ENCODE results near the gene C14orf180. TPM values are rescaled to one million over a fixed set of nuclear protein-coding genes. Genes with fewer than 3 reads are reported as not detected.

Gene C14orf180
- total RNA-seq, 3 donors from 2014 or later (not counting 1 experiment from before 2014, with no cell fraction given) = not detected

DNA sequence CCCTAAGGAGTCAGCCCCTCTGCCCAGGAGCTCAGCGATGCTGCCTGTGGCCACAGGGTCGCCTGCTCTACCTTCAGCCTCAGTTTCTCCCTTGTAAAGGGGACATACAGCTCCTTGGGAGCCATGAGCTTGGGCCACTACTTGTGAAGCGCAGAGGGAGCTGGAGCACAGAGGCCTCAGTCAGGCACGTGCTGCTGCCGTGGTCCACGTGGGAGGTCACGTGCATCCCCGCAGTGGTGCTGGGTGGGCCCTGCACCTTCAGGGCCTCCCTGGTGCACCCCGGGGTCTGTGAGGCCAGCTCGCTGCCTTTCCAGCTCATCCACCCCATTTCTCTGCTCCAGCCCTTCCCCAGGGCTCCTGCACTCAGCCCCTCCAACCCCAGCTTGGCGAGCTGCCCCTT is 10.9 kb upstream of the C14orf180 start:
- Mint-ChIP-seq H3K27me3 (ENCODE audit: low read depth in 2 of 2) (peaks cover 0 to 6% of the 10 kb centered on the region in 2 donors), H3K4me1 (peaks cover 0 to 6% of the 10 kb centered on the region in 2 donors), H3K27ac (no peak overlapping the region), H3K9me3 (no peaks in the 10 kb centered on the region), H3K4me3 (no peak overlapping the region), H3K36me3 (no peaks in the 10 kb centered on the region)
- ATAC-seq = no peak
- TF ChIP-seq, protein P1, sequence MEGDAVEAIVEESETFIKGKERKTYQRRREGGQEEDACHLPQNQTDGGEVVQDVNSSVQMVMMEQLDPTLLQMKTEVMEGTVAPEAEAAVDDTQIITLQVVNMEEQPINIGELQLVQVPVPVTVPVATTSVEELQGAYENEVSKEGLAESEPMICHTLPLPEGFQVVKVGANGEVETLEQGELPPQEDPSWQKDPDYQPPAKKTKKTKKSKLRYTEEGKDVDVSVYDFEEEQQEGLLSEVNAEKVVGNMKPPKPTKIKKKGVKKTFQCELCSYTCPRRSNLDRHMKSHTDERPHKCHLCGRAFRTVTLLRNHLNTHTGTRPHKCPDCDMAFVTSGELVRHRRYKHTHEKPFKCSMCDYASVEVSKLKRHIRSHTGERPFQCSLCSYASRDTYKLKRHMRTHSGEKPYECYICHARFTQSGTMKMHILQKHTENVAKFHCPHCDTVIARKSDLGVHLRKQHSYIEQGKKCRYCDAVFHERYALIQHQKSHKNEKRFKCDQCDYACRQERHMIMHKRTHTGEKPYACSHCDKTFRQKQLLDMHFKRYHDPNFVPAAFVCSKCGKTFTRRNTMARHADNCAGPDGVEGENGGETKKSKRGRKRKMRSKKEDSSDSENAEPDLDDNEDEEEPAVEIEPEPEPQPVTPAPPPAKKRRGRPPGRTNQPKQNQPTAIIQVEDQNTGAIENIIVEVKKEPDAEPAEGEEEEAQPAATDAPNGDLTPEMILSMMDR (IDR thresholded peaks at IDR 0.05) = no peak
- peaks cover 6% of the 10 kb centered on the region for H3K4me1 ChIP-seq (ENCODE audit: control insufficient read depth, insufficient read depth, low read length)
- peaks cover 2% of the 10 kb centered on the region for H3K27me3 ChIP-seq (ENCODE audit: control insufficient read depth, insufficient read depth, low read length)
- H3K27ac ChIP-seq (ENCODE audit: low read length) = no peak overlapping the region
- no peak for DNase-seq
- WGBS (ENCODE audit: insufficient coverage) = 71% methylated on average over 11 of the region's 11 CpGs
- intact Hi-C loops (cut with micrococcal nuclease) = no loop called here
- H3K36me3 ChIP-seq (ENCODE audit: control insufficient read depth, insufficient read depth, low read length) = no peaks in the 10 kb centered on the region
- no peak overlapping the region for H3K4me3 ChIP-seq (ENCODE audit: low read length)
- no peaks in the 10 kb centered on the region for H3K9me3 ChIP-seq (ENCODE audit: control insufficient read depth, insufficient read depth, low read length)

DNA sequence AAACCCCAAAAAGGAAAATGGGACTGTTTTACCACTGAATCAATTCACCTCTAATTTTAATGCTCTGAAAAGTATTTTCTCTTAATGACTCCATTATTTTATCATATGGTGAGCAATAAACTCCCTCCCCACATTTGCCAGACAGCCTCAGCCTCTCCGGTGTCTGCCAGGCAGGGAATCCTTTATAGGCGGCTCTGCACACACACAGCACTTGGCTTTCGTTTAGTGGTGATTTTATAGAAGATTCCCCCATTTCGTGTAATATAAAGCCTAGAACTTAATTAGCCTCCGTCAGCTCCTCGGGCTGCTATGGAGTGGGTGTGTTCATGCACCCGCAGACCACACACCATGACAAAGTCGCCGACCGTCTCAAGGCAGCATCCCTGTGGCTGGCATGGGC is 10.1 kb upstream of the C14orf180 start:
- H3K27ac ChIP-seq (ENCODE audit: low read length) = no peak overlapping the region
- peaks cover 2% of the 10 kb centered on the region for H3K27me3 ChIP-seq (ENCODE audit: control insufficient read depth, insufficient read depth, low read length)
- DNase-seq (no peak), ATAC-seq (no peak)
- H3K4me1 Mint-ChIP-seq = no peaks in the 10 kb centered on the region
- 88% methylated on average over 10 of the region's 10 CpGs for WGBS (ENCODE audit: insufficient coverage)
- no peak overlapping the region for H3K4me3 ChIP-seq (ENCODE audit: low read length)
- H3K4me3 Mint-ChIP-seq = no peak overlapping the region
- no peaks in the 10 kb centered on the region for H3K36me3 Mint-ChIP-seq
- H3K36me3 ChIP-seq (ENCODE audit: control insufficient read depth, insufficient read depth, low read length) = no peaks in the 10 kb centered on the region
- peaks cover 0 to 3% of the 10 kb centered on the region in 2 donors for H3K27me3 Mint-ChIP-seq (ENCODE audit: low read depth in 2 of 2)
- no peaks in the 10 kb centered on the region for H3K9me3 ChIP-seq (ENCODE audit: control insufficient read depth, insufficient read depth, low read length)
- H3K9me3 Mint-ChIP-seq = no peaks in the 10 kb centered on the region
- no peak overlapping the region for H3K27ac Mint-ChIP-seq
- intact Hi-C loops (cut with micrococcal nuclease) = no loop called here
- TF ChIP-seq, protein P1 (IDR thresholded peaks at IDR 0.05) = no peak
- H3K4me1 ChIP-seq (ENCODE audit: control insufficient read depth, insufficient read depth, low read length) = no peaks in the 10 kb centered on the region

DNA sequence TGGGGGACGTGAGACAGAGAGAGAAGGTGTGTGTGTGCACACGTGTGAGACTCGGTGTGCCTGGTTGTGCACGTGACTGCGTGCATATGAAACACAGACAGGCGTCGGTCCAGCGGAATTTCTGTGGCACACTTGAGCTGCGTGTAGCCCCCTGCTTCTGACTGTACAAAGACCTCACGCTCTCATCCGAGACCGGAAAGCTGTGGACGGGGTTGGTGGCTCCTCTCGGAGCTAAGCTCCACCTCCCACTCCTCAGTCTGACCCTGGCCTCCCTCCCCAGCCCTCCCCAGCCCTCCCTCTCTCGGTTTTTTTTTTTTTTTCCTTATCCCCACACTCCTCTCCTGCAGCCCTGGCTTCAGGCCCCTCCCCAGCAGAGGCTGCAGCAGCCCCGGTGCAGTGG is 8.3 kb upstream of the C14orf180 start:
- Histone ChIP-seq H3K4me1 (ENCODE audit: control insufficient read depth, insufficient read depth, low read length) (no peaks in the 10 kb centered on the region), H3K27me3 (ENCODE audit: control insufficient read depth, insufficient read depth, low read length) (no peaks in the 10 kb centered on the region), H3K27ac (ENCODE audit: low read length) (no peak overlapping the region), H3K4me3 (ENCODE audit: low read length) (no peak overlapping the region), H3K9me3 (ENCODE audit: control insufficient read depth, insufficient read depth, low read length) (no peaks in the 10 kb centered on the region), H3K36me3 (ENCODE audit: control insufficient read depth, insufficient read depth, low read length) (no peaks in the 10 kb centered on the region)
- H3K27ac Mint-ChIP-seq = no peak overlapping the region
- 78% methylated on average over 16 of the region's 16 CpGs for WGBS (ENCODE audit: insufficient coverage)
- no peaks in the 10 kb centered on the region for H3K27me3 Mint-ChIP-seq (ENCODE audit: low read depth in 2 of 2)
- H3K4me3 Mint-ChIP-seq = no peak overlapping the region
- no peaks in the 10 kb centered on the region for H3K9me3 Mint-ChIP-seq
- no peaks in the 10 kb centered on the region for H3K36me3 Mint-ChIP-seq
- TF ChIP-seq, protein P1 (IDR thresholded peaks at IDR 0.05) = no peak
- no peak for DNase-seq
- intact Hi-C loops (cut with micrococcal nuclease) = no loop called here
- ATAC-seq = no peak
- H3K4me1 Mint-ChIP-seq = no peaks in the 10 kb centered on the region

DNA sequence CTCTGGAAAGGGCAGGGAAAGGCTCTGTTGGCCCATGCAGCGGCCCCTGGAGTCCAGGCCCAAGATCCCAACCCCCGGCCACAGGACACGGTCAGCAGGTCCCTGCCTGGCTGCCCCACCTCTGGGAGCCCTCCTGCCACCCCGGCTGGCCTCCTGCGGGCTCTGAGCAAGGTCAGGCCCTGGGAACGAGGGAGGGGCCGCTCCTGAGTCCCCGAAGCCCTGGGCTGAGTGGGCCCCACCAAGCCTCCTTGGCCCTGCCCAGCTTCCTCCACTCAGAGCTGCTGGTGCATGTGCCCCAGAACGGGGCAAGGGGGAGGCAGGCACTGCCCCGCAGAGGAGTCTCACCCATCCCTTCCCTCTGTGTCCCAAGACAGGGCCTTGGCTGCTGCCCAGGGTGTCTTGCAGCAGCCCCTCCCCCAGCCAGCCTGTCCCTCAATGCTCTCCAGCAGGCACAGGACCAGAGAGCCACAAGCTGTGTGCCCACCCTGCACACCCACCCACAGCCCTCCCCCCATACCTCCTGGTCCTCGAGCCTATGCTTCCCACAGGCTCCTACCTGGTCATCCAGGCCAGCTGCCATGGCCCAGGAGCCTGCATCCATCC is 7.4 kb upstream of the C14orf180 start:
- TF ChIP-seq, protein P1 (IDR thresholded peaks at IDR 0.05) = no peak
- Mint-ChIP-seq H3K4me3 (no peak overlapping the region), H3K27me3 (ENCODE audit: low read depth in 2 of 2) (no peaks in the 10 kb centered on the region), H3K9me3 (no peaks in the 10 kb centered on the region), H3K4me1 (no peaks in the 10 kb centered on the region), H3K36me3 (no peaks in the 10 kb centered on the region), H3K27ac (no peak overlapping the region)
- DNase-seq (no peak), ATAC-seq (no peak)
- no peaks in the 10 kb centered on the region for H3K4me1 ChIP-seq (ENCODE audit: control insufficient read depth, insufficient read depth, low read length)
- intact Hi-C loops (cut with micrococcal nuclease) = no loop called here
- H3K36me3 ChIP-seq (ENCODE audit: control insufficient read depth, insufficient read depth, low read length) = no peaks in the 10 kb centered on the region
- H3K27ac ChIP-seq (ENCODE audit: low read length) = no peak overlapping the region
- no peaks in the 10 kb centered on the region for H3K9me3 ChIP-seq (ENCODE audit: control insufficient read depth, insufficient read depth, low read length)
- no peak overlapping the region for H3K4me3 ChIP-seq (ENCODE audit: low read length)
- 80% methylated on average over 11 of the region's 11 CpGs for WGBS (ENCODE audit: insufficient coverage)
- H3K27me3 ChIP-seq (ENCODE audit: control insufficient read depth, insufficient read depth, low read length) = no peaks in the 10 kb centered on the region
